Spleen (tissue), 11 donors: ENCODE data around the gene TGFBI. TPM values are rescaled to one million over a fixed set of nuclear protein-coding genes. Genes with fewer than 3 reads are reported as not detected.

Source experiments
- DNase-seq: peaks from one replicate; pipeline ENCODE4 v3.0.0-alpha.2; 2020
- H3K27ac ChIP-seq, 8 donors: fragments of 200-600 bp; sonication (generic) in 7 of 8; 1 replicate in 4 of 8; 2 replicates in 4 of 8; pipeline versions ENCODE4 v1.5.0 to v1.8.0; 2016 to 2021; ENCODE audit warnings: inconsistent platforms in 4 of 8, mild to moderate bottlenecking in 4 of 8, moderate library complexity in 1 of 8
- H3K27me3 ChIP-seq, 7 donors: fragments of 200-600 bp; sonication (generic) in 6 of 7; replicated peaks in 1 of 7; 1 replicate in 4 of 7; 2 replicates in 3 of 7; pipeline versions ENCODE4 v1.5.0 to v1.8.0; 2016 to 2021; ENCODE audit warnings: inconsistent platforms in 3 of 7, mild to moderate bottlenecking in 1 of 7
- H3K36me3 ChIP-seq, 6 donors: fragments of 200-600 bp; sonication (generic) in 5 of 6; 1 replicate in 4 of 6; 2 replicates in 2 of 6; pipeline versions ENCODE4 v1.5.0 to v1.8.0; 2016 to 2021; ENCODE audit warnings: inconsistent platforms in 2 of 6
- H3K4me1 ChIP-seq, 6 donors: fragments of 200-600 bp; sonication (generic) in 5 of 6; 1 replicate in 3 of 6; 2 replicates in 3 of 6; pipeline versions ENCODE4 v1.5.0 to v1.8.0; 2016 to 2021; ENCODE audit warnings: inconsistent platforms in 3 of 6
- H3K4me3 ChIP-seq, 8 donors: fragments of 200-600 bp; sonication (generic) in 7 of 8; 1 replicate in 4 of 8; 2 replicates in 4 of 8; pipeline versions ENCODE4 v1.5.0 to v1.8.0; 2016 to 2021; ENCODE audit warnings: inconsistent platforms in 4 of 8, mild to moderate bottlenecking in 4 of 8, moderate library complexity in 2 of 8
- H3K9me3 ChIP-seq, 8 donors: fragments of 200-600 bp; sonication (generic) in 7 of 8; 1 replicate in 4 of 8; 2 replicates in 4 of 8; pipeline versions ENCODE4 v1.5.0 to v1.8.0; 2016 to 2021; ENCODE audit warnings: inconsistent platforms in 4 of 8
- CTCF ChIP-seq, 11 experiments: fragments of 200-600 bp in 7 of 11; fragments of 450-650 bp in 4 of 11; sonication (generic) in 4 of 11; IDR thresholded peaks in 8 of 11; conservative IDR thresholded peaks in 3 of 11; 1 replicate in 7 of 11; 2 replicates in 4 of 11; pipeline versions ENCODE4 v1.4.0 to v1.8.0; 2016 to 2021; ENCODE audit warnings: antibody characterized with exemption in 11 of 11, inconsistent platforms in 4 of 11, mild to moderate bottlenecking in 1 of 11
- POLR2A ChIP-seq, 3 donors: fragments of 450-650 bp; IDR thresholded peaks; one replicate each; pipeline ENCODE4 v1.5.1; 2017; ENCODE audit warnings: antibody characterized with exemption in 3 of 3, mild to moderate bottlenecking in 1 of 3
- POLR2AphosphoS5 ChIP-seq, 3 donors: sonication (generic); formaldehyde crosslinking; IDR thresholded peaks; one replicate each; pipeline ENCODE4 v1.5.1; 2017; ENCODE audit warnings: antibody characterized with exemption in 3 of 3
- WGBS, 5 donors: extraction: QIAGEN DNeasy Blood & Tissue Kit in 3 of 5; methylation state at CpG; one replicate each; pipeline versions ENCODE4 v1.1.5 to v1.1.7; 2013 to 2018; 5-methylcytosine and 5-hydroxymethylcytosine counted together
- intact Hi-C: fragments of 100-400 bp; cut with DNase I; formaldehyde crosslinking; loops from one replicate; pipeline ENCODE4 v1.15.0; 2023; ENCODE audit warnings: low total_unique reads
- polyA plus RNA-seq, 3 donors: library from polyadenylated mRNA; stranded (reverse); fragments of 200-250 nt; gene quantifications; one replicate each; pipeline ENCODE4 v1.2.1, GENCODE V29; 2013
- total RNA-seq, 7 donors: library from RNA; depleted of rRNA in 3 of 7; stranded (reverse); fragments of >200 nt in 3 of 7; fragmentation: NEBNext Ultra II Directional in 4 of 7; extraction: Animal tissue kit (Norgen Biotek cat#: 25700) in 4 of 7; gene quantifications; one replicate each; pipeline versions ENCODE4 v1.1.0 to v1.2.1, GENCODE V29; 2016 to 2021
- donor health status: healthy with polysubstance abuse.
- donor health status: DM: no; HTN: no; CAD: no; lungs with moderate emphysema.
- donor health status: DM: no; HTN: no; CAD: no.
- donor health status: Bipolar disorder and iron deficiency.
- donor health status: healthy.
- donor health status: DM: no; HTN: no; CAD: no.
- donor health status: DM: yes; HTN: yes; CAD: no.

Gene TGFBI
- total and polyA plus RNA-seq, 10 donors, result 31.0 to 214 (median 149) TPM

- Histone ChIP-seq H3K4me1 (peaks cover 14 to 75% (median 42%) of the 10 kb centered on the region in 6 donors), H3K27ac (peak overlapping the region in 1 of 8 donors; percentile 5), H3K27me3 (peaks cover 0 to 4% (median 0%) of the 10 kb centered on the region in 7 donors), H3K36me3 (peaks cover 0 to 4% (median 0%) of the 10 kb centered on the region in 6 donors), H3K9me3 (peaks cover 0 to 6% (median 2%) of the 10 kb centered on the region in 8 donors), H3K4me3 (no peak overlapping the region)
- WGBS, 5 donors, result 33 to 57% (median 48%) methylated on average over 1 of the region's 1 CpG
- DNase-seq, result peak; percentile 27
- intact Hi-C loops, result no loop called here
- TF ChIP-seq POLR2AphosphoS5 (IDR thresholded peaks at IDR 0.05) (no peak), POLR2A (IDR thresholded peaks at IDR 0.05) (no peak), CTCF (IDR thresholded peaks at IDR 0.05 in 8 of 11, conservative IDR thresholded peaks at IDR 0.05 in 3 of 11) (no peak)
These were observed 5.7 kb downstream of the TGFBI start for GRCh38 chr5:136034492-136034891.

GRCh38 chr5:136034984-136035383 lies 6.2 kb downstream of the TGFBI start:
- no peak for TF ChIP-seq CTCF (IDR thresholded peaks at IDR 0.05 in 8 of 11, conservative IDR thresholded peaks at IDR 0.05 in 3 of 11)
- no peak for TF ChIP-seq POLR2A (IDR thresholded peaks at IDR 0.05)
- TF ChIP-seq POLR2AphosphoS5 (IDR thresholded peaks at IDR 0.05), result no peak
- H3K27me3 ChIP-seq, result no peaks in the 10 kb centered on the region
- intact Hi-C loops, result no loop called here
- peaks cover 0 to 5% (median 0%) of the 10 kb centered on the region in 6 donors for H3K36me3 ChIP-seq
- no peak overlapping the region for H3K4me3 ChIP-seq
- no peak overlapping the region for H3K27ac ChIP-seq
- H3K9me3 ChIP-seq, result peaks cover 0 to 6% (median 2%) of the 10 kb centered on the region in 8 donors
- WGBS, 5 donors, result 94 to 100% (median 96%) methylated on average over 3 of the region's 3 CpGs
- peaks cover 12 to 70% (median 40%) of the 10 kb centered on the region in 6 donors for H3K4me1 ChIP-seq
- DNase-seq, result peak; percentile 28

- peaks cover 0 to 5% (median 0%) of the 10 kb centered on the region in 6 donors for H3K36me3 ChIP-seq
- peaks cover 0 to 6% (median 2%) of the 10 kb centered on the region in 8 donors for H3K9me3 ChIP-seq
- 94 to 98% (median 95%) methylated on average over 6 to 7 of the region's 7 CpGs for WGBS, 5 donors
- TF ChIP-seq CTCF (IDR thresholded peaks at IDR 0.05 in 8 of 11, conservative IDR thresholded peaks at IDR 0.05 in 3 of 11) (no peak), POLR2AphosphoS5 (IDR thresholded peaks at IDR 0.05) (no peak), POLR2A (IDR thresholded peaks at IDR 0.05) (no peak)
- peak overlapping the region in 5 of 8 donors; percentile 50 to 85 (median 66) for H3K27ac ChIP-seq
- H3K4me1 ChIP-seq, result peaks cover 12 to 61% (median 37%) of the 10 kb centered on the region in 6 donors
- no peak overlapping the region for H3K4me3 ChIP-seq
- intact Hi-C loops, result no loop called here
- H3K27me3 ChIP-seq, result no peaks in the 10 kb centered on the region
- peak; percentile 30 for DNase-seq
These were observed 7.0 kb downstream of the TGFBI start for GRCh38 chr5:136035837-136036236.

GRCh38 chr5:136036293-136036911 lies 7.6 kb downstream of the TGFBI start:
- H3K9me3 ChIP-seq, result peaks cover 0 to 6% (median 2%) of the 10 kb centered on the region in 8 donors
- peaks cover 0 to 5% (median 0%) of the 10 kb centered on the region in 6 donors for H3K36me3 ChIP-seq
- intact Hi-C loops, result no loop called here
- no peak overlapping the region for H3K4me3 ChIP-seq
- TF ChIP-seq POLR2AphosphoS5 (IDR thresholded peaks at IDR 0.05) (no peak), POLR2A (IDR thresholded peaks at IDR 0.05) (no peak)
- peak; percentile 3 for DNase-seq
- peak overlapping the region; percentile 29 to 85 (median 50) for H3K27ac ChIP-seq
- H3K4me1 ChIP-seq, result peaks cover 12 to 60% (median 38%) of the 10 kb centered on the region in 6 donors
- H3K27me3 ChIP-seq, result no peaks in the 10 kb centered on the region
- 90 to 95% (median 94%) methylated on average over 1 of the region's 1 CpG for WGBS, 5 donors
